Neural cell (in vitro differentiated cells): ENCODE measurements around the gene FNDC1. TPM values are rescaled to one million over a fixed set of nuclear protein-coding genes. Genes with fewer than 3 reads are reported as not detected.

Experiments
- H2AFZ ChIP-seq: fragments of 200-600, 300-800 bp; sonication (generic), shearing (Covaris generic); 2 replicates; pipeline ENCODE4 v1.6.0; 2014; ENCODE audit warnings: low read depth, mild to moderate bottlenecking, antibody characterized with exemption, low read length, moderate library complexity
- H3F3A ChIP-seq: fragments of 200-600 bp; shearing (Covaris generic); 2 replicates; pipeline ENCODE4 v1.6.1; 2016; ENCODE audit warnings: mild to moderate bottlenecking, moderate library complexity, mixed read lengths, antibody characterized with exemption, low read length; ENCODE audit not compliant: insufficient read depth, poor library complexity, severe bottlenecking
- H3K27ac ChIP-seq: fragments of 200-600, 300-800 bp; sonication (generic), shearing (Covaris generic); 2 replicates; pipeline ENCODE4 v1.5.1; 2014; ENCODE audit warnings: mild to moderate bottlenecking, low read length, moderate library complexity
- H3K27me3 ChIP-seq: fragments of 300-800, 200-600 bp; sonication (generic), shearing (Covaris generic); 2 replicates; pipeline ENCODE4 v1.6.0; 2014; ENCODE audit warnings: mild to moderate bottlenecking, low read depth, low read length, moderate library complexity; ENCODE audit not compliant: insufficient read depth
- H3K36me3 ChIP-seq: fragments of 300-800, 200-600 bp; sonication (generic), shearing (Covaris generic); 2 replicates; pipeline ENCODE4 v1.5.1; 2014; ENCODE audit warnings: mild to moderate bottlenecking, antibody characterized with exemption, low read length, moderate library complexity; ENCODE audit not compliant: insufficient read depth
- H3K4me2 ChIP-seq: fragments of 300-800, 200-600 bp; sonication (generic), shearing (Covaris generic); 2 replicates; pipeline ENCODE4 v1.6.0; 2014; ENCODE audit warnings: mild to moderate bottlenecking, low read length
- H3K4me3 ChIP-seq: fragments of 300-800, 200-600 bp; sonication (generic), shearing (Covaris generic); 2 replicates; pipeline ENCODE4 v1.5.1; 2014; ENCODE audit warnings: mild to moderate bottlenecking, low read length, moderate library complexity
- H3K79me2 ChIP-seq: fragments of 200-600 bp; shearing (Covaris generic); replicated peaks from 2 replicates; pipeline ENCODE4 v1.6.0; 2014; ENCODE audit warnings: mild to moderate bottlenecking, low read length, moderate library complexity; ENCODE audit not compliant: insufficient read depth
- H3K9ac ChIP-seq: fragments of 300-800, 200-600 bp; sonication (generic), shearing (Covaris generic); 2 replicates; pipeline ENCODE4 v1.6.1; 2016; ENCODE audit warnings: mild to moderate bottlenecking, low read length, mixed read lengths
- H3K9me2 ChIP-seq: fragments of 200-600 bp; shearing (Covaris generic); 2 replicates; pipeline ENCODE4 v1.6.1; 2016; ENCODE audit warnings: mild to moderate bottlenecking, low read length, mixed read lengths; ENCODE audit not compliant: insufficient read depth
- H3K9me3 ChIP-seq: fragments of 200-600, 300-800 bp; sonication (generic), shearing (Covaris generic); 2 replicates; pipeline ENCODE4 v1.6.1; 2016; ENCODE audit warnings: mild to moderate bottlenecking, mixed run types, low read length, moderate library complexity, mixed read lengths
- H4K20me1 ChIP-seq: fragments of 200-600 bp; shearing (Covaris generic); 2 replicates; pipeline ENCODE4 v1.6.1; 2016; ENCODE audit warnings: mild to moderate bottlenecking, mixed run types; ENCODE audit not compliant: insufficient read depth
- CTCF ChIP-seq: fragments of 450-650 bp; IDR thresholded peaks from 2 replicates; pipeline ENCODE4 v1.5.1; 2014; ENCODE audit warnings: antibody characterized with exemption, mild to moderate bottlenecking, moderate library complexity; ENCODE audit not compliant: poor library complexity, severe bottlenecking
- EP300 ChIP-seq: fragments of 450-650 bp; conservative IDR thresholded peaks from 2 replicates; pipeline ENCODE4 v1.6.1; 2014; ENCODE audit warnings: antibody characterized with exemption, mild to moderate bottlenecking, moderate library complexity; ENCODE audit not compliant: poor library complexity, severe bottlenecking
- EZH2 ChIP-seq: fragments of 200-600, 300-800 bp; shearing (Covaris generic), sonication (generic); IDR thresholded peaks from 2 replicates; pipeline ENCODE4 v1.6.1; 2014; ENCODE audit warnings: antibody characterized with exemption, low read length, borderline replicate concordance, mild to moderate bottlenecking; ENCODE audit not compliant: insufficient read depth, poor library complexity, severe bottlenecking
- MXI1 ChIP-seq: fragments of 450-650 bp; conservative IDR thresholded peaks from 2 replicates; pipeline ENCODE4 v1.6.1; 2014; ENCODE audit warnings: antibody characterized with exemption, mild to moderate bottlenecking; ENCODE audit not compliant: poor library complexity, severe bottlenecking
- POLR2AphosphoS5 ChIP-seq: IDR thresholded peaks from 2 replicates; pipeline ENCODE4 v1.6.1; 2012
- RAD21 ChIP-seq: fragments of 450-650 bp; conservative IDR thresholded peaks from 2 replicates; pipeline ENCODE4 v1.6.1; 2014; ENCODE audit warnings: antibody characterized with exemption, mild to moderate bottlenecking, moderate library complexity
- REST ChIP-seq: IDR thresholded peaks from 2 replicates; pipeline ENCODE4 v1.6.1; 2012; ENCODE audit warnings: borderline replicate concordance
- SMC3 ChIP-seq: fragments of 450-650 bp; conservative IDR thresholded peaks from 2 replicates; pipeline ENCODE4 v1.6.1; 2014; ENCODE audit warnings: antibody characterized with exemption, mild to moderate bottlenecking, moderate library complexity; ENCODE audit not compliant: poor library complexity
- TAF1 ChIP-seq: IDR thresholded peaks from 2 replicates; pipeline ENCODE4 v1.6.1; 2012; ENCODE audit warnings: low read depth
- polyA plus RNA-seq: library from polyadenylated mRNA; depleted of rRNA; stranded (reverse); fragments of >200 nt; gene quantifications from 2 replicates; pipeline ENCODE4 v1.2.3, GENCODE V29; 2014

Gene FNDC1
- polyA plus RNA-seq, 1 donor from 2014 or later: not detected

- H3K9me3 ChIP-seq: no peaks in the 10 kb centered on the region
- H3K4me3 ChIP-seq: no peak overlapping the region
- no peaks in the 10 kb centered on the region for H3K36me3 ChIP-seq
- H3K27me3 ChIP-seq: no peaks in the 10 kb centered on the region
- H3F3A ChIP-seq: no peaks in the 10 kb centered on the region
- no peak overlapping the region for H3K27ac ChIP-seq
- H2AFZ ChIP-seq: no peak overlapping the region
- no peaks in the 10 kb centered on the region for H3K79me2 ChIP-seq
- no peak overlapping the region for H3K9ac ChIP-seq
- H4K20me1 ChIP-seq: no peaks in the 10 kb centered on the region
- no peak for TF ChIP-seq EZH2
- no peak for TF ChIP-seq SMC3
- no peak for TF ChIP-seq RAD21
- TF ChIP-seq MXI1: no peak
- no peak for TF ChIP-seq EP300
- TF ChIP-seq TAF1: no peak
- no peak for TF ChIP-seq CTCF
- no peak for TF ChIP-seq REST
- TF ChIP-seq POLR2AphosphoS5: no peak
- H3K4me2 ChIP-seq: no peak overlapping the region
- no peaks in the 10 kb centered on the region for H3K9me2 ChIP-seq
These were observed 19.6 kb upstream of the FNDC1 start for GRCh38 chr6:159149641-159150040.

- Histone ChIP-seq H3F3A (no peaks in the 10 kb centered on the region), H3K9me2 (no peaks in the 10 kb centered on the region), H3K9me3 (no peaks in the 10 kb centered on the region), H3K9ac (no peak overlapping the region), H2AFZ (no peak overlapping the region), H3K4me3 (no peak overlapping the region), H3K27me3 (no peaks in the 10 kb centered on the region), H4K20me1 (no peaks in the 10 kb centered on the region), H3K4me2 (no peak overlapping the region), H3K79me2 (no peaks in the 10 kb centered on the region), H3K36me3 (no peaks in the 10 kb centered on the region), H3K27ac (no peak overlapping the region)
- no peak for TF ChIP-seq EP300
- TF ChIP-seq POLR2AphosphoS5: no peak
- TF ChIP-seq EZH2: no peak
- peak; percentile 30 for TF ChIP-seq RAD21
- peak; percentile 62 for TF ChIP-seq CTCF
- TF ChIP-seq SMC3: peak; percentile 64
These were observed 17.8 kb upstream of the FNDC1 start for GRCh38 chr6:159151266-159151855.
